GM12892 (cell line): ENCODE data around the gene ANKRD23.

Experiments
- POLR2A ChIP-seq: IDR thresholded peaks from 2 replicates; pipeline ENCODE4 v1.6.1; 2011; ENCODE audit warnings: low read depth, low read length, control low read depth
- POLR2AphosphoS5 ChIP-seq: IDR thresholded peaks from 2 replicates; pipeline ENCODE4 v1.6.1; 2011; ENCODE audit warnings: low read depth, low read length, control low read depth

GRCh38 chr2:96839875-96840850 lies 3.7 kb downstream of the ANKRD23 start:
- TF ChIP-seq POLR2AphosphoS5 (no peak), POLR2A (no peak)
